ENCODE measurements around the gene WDFY4. TPM values are rescaled to one million over a fixed set of nuclear protein-coding genes. Genes with fewer than 3 reads are reported as not detected.

The WDFY4 gene
- total and polyA plus RNA-seq, 2 of the 4 experiments (the other 2 are of a cell fraction), result not detected

GRCh38 chr10:48656241-48656913 lies 28.3 kb upstream of the WDFY4 start (continued):
- TF ChIP-seq RCOR1 (IDR thresholded peaks at IDR 0.05; ENCODE audit: insufficient replicate concordance, low read length) (no peak), USF2 (IDR thresholded peaks at IDR 0.05; ENCODE audit: low read depth, low read length) (0 out of 2 replicates have a peak, but pooled peaks have one; percentile 8)

GRCh38 chr10:48656914-48657305 lies 27.8 kb upstream of the WDFY4 start:
- no peak for TF ChIP-seq NFE2L2 (IDR thresholded peaks at IDR 0.05; ENCODE audit: low read depth, low read length)
- TF ChIP-seq MAZ (IDR thresholded peaks at IDR 0.05; ENCODE audit: borderline replicate concordance, low read depth, low read length), result no peak
- TF ChIP-seq CEBPB (IDR thresholded peaks at IDR 0.05; ENCODE audit: low read depth, low read length), result no peak
- no peak for TF ChIP-seq SMC3 (IDR thresholded peaks at IDR 0.05; ENCODE audit: low read depth, low read length)
- no peak for TF ChIP-seq ELK1 (IDR thresholded peaks at IDR 0.05; ENCODE audit: borderline replicate concordance, low read depth, low read length)
- TF ChIP-seq CTCF (conservative IDR thresholded peaks at IDR 0.05; ENCODE audit: low read depth, low read length), result no peak
- Histone ChIP-seq H2BK120ac (ENCODE audit: low read depth, low read length) (no peak overlapping the region), H2BK20ac (ENCODE audit: low read depth, low read length) (no peak overlapping the region), H4K5ac (ENCODE audit: low read depth, low read length) (no peak overlapping the region), H3K4ac (ENCODE audit: low read depth, low read length) (peak overlapping the region; percentile 58; the same call in 1 of the 2 replicates), H3K27me3 (ENCODE audit: control insufficient read depth, insufficient read depth, low read length) (peaks cover 9% of the 10 kb centered on the region), H3K9me1 (ENCODE audit: insufficient read depth, low read length) (peaks cover 6% of the 10 kb centered on the region; the same call in 1 of the 2 replicates), H3K36me3 (ENCODE audit: control insufficient read depth, insufficient read depth, low read length) (no peaks in the 10 kb centered on the region), H2AK9ac (replicated peaks; ENCODE audit: low read depth, low read length, poor library complexity) (peak overlapping the region; percentile 85), H4K91ac (ENCODE audit: insufficient read depth, low read depth, low read length) (peak overlapping the region; percentile 18; the same call in 1 of the 2 replicates), H3K4me3 (ENCODE audit: insufficient read depth, low read depth, low read length) (no peak overlapping the region), H2AK5ac (ENCODE audit: low read depth, low read length) (peak overlapping the region; percentile 85), H3K79me1 (ENCODE audit: low read depth in 1 of 2, low read length in 2 of 2) (peaks cover 4 to 12% of the 10 kb centered on the region in 2 experiments; a peak in 1 of 4 replicates), H3K9me3 (ENCODE audit: control insufficient read depth, insufficient read depth, low read length) (no peaks in the 10 kb centered on the region), H3K4me1 (ENCODE audit: control insufficient read depth, insufficient read depth, low read length) (peaks cover 7% of the 10 kb centered on the region; the same call in 1 of the 2 replicates), H4K20me1 (ENCODE audit: insufficient read depth, low read length) (no peaks in the 10 kb centered on the region), H3K27ac (ENCODE audit: insufficient read depth, low read length) (no peak overlapping the region), H3K9ac (ENCODE audit: low read depth, low read length) (0 out of 2 replicates have a peak overlapping the region, but pooled peaks have one; percentile 48), H2AFZ (replicated peaks; ENCODE audit: low read length, poor library complexity) (peak overlapping the region; percentile 96), H3K18ac (ENCODE audit: low read depth, low read length) (no peak overlapping the region), H4K8ac (ENCODE audit: low read depth in 2 of 2, low read length in 2 of 2) (peak overlapping the region in 1 of 2 experiments; percentile 83; a peak in 1 of 4 replicates), H3K23ac (ENCODE audit: low read depth, low read length) (0 out of 2 replicates have a peak overlapping the region, but pooled peaks have one; percentile 65), H3K56ac (ENCODE audit: extremely low read depth, insufficient read depth, low read length) (no peak overlapping the region), H2BK15ac (ENCODE audit: low read depth, low read length) (no peak overlapping the region), H3K4me2 (ENCODE audit: low read depth, low read length) (peak overlapping the region; percentile 90; the same call in 1 of the 2 replicates), H2BK5ac (ENCODE audit: low read depth, low read length, poor library complexity, severe bottlenecking) (no peak overlapping the region), H3K14ac (replicated peaks; ENCODE audit: low read depth, low read length) (peak overlapping the region; percentile 76; the same call in 1 of the 2 replicates)
- DNase-seq, result no peak
- 20% methylated on average over 1 of the region's 10 CpGs; no CpG with 5 or more reads in 1 of the 2 experiments for WGBS, 2 experiments (ENCODE audit: extremely low coverage in 2 of 2, insufficient read length in 1 of 2)
- ChIA-PET CTCF (interaction anchor here (0.5 to 3.1 kb wide), 39 partner anchors 10 to 862 kb away, joined by 3 to 48 read pairs (median 5); partner anchors contain the start of gene ARHGAP22), POLR2A (ENCODE audit: unreplicated experiment) (no interaction called here)
- no peak for ATAC-seq (ENCODE audit: low read depth)
- in situ Hi-C loops (cut with MboI; ENCODE audit: low sequenced_read_pairs) (loop anchor here (5.0 kb wide), 3 partner anchors 105 to 860 kb away; no protein-coding TSS in a partner anchor), intact Hi-C loops (cut with micrococcal nuclease) (loop anchor here (1.0 to 5.0 kb wide), 5 partner anchors 50 to 505 kb away; no protein-coding TSS in a partner anchor), dilution Hi-C loops (cut with HindIII; ENCODE audit: low sequenced_read_pairs, unreplicated experiment) (no loop called here)
- no TSS peak for BruUV-seq (replicated peaks)

Measured in IMR-90 (cell line).